Activated CD4-positive, alpha-beta T cell treated with anti-CD3 and anti-CD28 coated beads for 48 hours (primary cell): ENCODE data around the gene PRSS33.

Experiments
- DNase-seq: peaks from one replicate; pipeline ENCODE4 v3.0.0-alpha.2; 2020

The PRSS33 gene, protein sequence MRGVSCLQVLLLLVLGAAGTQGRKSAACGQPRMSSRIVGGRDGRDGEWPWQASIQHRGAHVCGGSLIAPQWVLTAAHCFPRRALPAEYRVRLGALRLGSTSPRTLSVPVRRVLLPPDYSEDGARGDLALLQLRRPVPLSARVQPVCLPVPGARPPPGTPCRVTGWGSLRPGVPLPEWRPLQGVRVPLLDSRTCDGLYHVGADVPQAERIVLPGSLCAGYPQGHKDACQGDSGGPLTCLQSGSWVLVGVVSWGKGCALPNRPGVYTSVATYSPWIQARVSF

DNA sequence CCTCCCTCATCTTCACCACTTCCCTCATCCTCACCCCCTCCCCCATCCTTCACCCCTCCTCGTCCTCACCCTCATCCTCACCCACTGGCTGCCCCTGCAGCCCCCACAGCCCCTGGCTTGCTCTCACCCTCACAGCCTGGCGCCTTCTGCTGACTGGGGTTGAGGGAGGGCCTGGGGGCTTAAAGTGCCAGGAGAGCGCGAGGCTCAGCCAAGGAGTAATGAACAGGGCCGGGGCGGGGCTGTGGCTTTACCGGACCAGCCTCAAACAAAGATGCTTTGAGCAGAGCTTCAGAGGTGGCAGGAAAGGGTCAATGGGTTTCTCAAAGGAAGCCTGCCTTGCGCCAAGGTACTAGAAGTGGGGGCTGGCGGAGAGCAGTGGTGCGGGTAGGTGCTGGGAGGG is at the start of gene PRSS33:
TSS of gene PRSS33 (minus strand) at position 155 of the 400 bp plus-strand sequence. CDS start 1,013 bp downstream, outside the sequence.
- DNase-seq: no peak

DNA sequence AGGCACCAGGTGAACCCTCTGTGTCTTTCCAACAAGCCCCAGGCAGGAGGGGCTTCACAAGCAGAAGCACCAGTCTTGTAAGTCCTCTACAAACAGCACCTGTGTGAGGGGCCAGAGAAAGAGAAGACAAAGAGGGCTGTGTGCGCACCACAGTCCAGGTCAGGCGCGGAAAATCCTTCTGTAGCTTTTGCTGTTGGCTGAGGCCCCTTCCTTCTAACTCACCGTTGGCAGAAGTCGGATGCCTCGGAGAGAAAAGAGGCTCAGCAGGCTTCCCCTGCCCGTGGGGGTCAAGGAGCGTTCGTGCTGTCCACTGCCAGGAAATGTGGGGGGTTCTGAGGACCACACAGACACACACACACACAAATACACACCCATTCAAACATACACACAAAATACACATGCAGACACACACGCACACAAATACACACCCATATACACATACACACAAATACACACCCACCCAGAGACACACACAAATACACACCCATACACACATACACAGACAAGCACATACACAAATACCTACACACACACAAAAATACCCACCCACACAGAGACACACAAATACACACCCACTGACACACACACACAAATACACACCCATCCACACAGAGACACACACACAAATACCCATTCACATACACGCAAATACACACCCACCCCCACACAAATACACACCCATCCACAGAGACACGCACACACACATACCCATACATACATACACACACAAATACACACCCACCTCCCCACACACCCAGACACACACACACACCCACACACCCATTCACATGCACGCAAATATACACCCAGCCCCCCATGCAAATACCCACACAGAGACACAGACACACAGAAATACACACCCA is 49.5 kb upstream of the PRSS33 start:
- no peak for DNase-seq

DNA sequence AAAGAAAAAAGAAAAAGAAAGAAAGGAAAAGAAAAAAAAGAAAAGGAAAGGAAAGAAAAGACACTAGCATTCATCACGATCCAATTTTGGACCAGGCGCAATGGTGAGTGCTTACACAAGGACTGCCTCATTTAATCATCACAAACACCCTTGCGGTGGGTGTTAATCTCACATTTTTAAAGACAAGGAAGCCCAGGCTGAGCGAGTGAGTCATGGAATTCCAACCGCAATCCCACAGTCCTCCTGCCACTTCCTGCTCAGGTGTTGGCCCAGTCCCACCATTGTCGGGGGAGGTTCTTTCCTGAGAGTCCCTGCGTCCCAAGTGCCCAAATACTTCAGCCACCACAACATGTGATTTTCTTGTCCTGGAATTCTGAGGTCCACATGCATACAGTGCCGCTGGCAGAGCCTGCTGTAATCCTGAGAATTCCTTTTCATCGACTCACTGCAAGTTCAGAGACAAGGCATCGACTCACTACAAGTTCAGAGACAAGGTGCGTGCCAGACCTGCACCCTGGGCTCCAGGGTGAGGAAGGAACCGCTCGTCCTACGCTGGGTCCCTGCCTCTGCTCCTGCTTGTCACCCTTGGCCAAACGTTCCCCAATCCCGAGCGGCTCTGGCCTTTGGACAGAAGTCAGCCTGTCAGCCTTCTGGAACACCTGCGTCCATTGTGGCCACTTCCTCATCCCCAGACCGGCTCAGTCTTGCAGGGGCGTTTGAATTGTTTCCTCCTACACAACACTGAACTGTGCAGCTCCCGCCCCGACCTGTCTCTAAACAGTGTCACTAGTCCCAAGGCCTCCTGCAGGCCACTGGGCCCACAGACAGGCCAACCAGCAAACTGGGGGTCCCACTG is 48.5 kb upstream of the PRSS33 start:
- no peak for DNase-seq

DNA sequence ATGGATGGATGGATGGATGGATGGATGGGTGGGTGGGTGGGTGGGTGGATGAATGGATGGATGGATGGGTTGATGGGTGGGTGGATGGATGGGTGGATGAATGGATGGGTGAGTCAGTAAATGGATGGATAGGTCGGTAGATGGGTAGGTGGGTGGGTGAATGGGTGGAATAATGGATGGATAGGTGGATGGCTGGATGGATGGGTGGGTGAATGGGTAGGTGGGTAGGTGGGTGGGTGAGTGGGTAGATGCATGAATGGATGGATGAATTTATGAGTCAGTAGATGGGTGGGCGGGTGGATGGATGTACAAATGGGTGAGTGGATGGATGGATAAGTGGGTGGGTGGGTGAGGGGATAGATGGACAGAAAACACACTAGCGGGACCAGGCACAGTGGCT is 47.6 kb upstream of the PRSS33 start:
- DNase-seq: no peak

DNA sequence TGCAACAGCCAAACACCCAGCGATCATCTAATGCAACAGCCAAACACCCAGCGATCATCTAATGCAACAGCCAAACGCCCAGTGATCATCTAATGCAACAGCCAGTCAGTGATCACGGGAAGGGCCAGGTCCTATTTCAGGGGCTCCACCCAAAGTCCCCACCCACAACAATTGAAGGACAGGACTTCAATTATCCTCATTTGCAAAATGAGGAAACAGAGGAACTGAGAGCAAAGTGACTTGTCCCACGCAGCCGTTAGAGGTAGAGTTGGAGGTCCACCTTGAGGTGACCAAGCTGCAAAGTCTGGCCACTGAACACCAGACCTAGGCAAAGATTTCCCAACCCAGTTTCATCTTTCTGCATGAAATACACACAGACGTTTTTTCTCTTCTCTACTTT is 46.4 kb upstream of the PRSS33 start:
- DNase-seq: no peak

DNA sequence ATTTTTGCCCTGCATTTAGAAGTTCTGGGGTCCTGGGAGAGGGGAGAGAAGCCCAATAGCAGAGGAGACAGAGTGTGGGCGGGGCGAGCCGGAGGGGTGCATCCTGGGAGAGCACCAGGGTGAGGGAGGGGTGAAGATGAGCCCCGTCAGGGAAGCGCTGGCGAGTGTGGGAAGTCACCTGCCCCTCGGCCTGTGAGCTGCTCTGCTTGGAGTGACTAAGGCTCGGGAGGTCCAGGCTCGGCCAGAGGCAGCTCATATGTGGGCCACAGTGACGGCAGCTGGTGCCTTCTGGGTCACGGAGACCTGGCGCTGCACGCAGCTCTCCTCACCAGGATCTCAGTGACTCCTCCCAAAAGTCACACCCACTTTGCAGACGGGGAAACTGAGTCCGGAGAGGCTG is 43.8 kb upstream of the PRSS33 start:
- DNase-seq: no peak

DNA sequence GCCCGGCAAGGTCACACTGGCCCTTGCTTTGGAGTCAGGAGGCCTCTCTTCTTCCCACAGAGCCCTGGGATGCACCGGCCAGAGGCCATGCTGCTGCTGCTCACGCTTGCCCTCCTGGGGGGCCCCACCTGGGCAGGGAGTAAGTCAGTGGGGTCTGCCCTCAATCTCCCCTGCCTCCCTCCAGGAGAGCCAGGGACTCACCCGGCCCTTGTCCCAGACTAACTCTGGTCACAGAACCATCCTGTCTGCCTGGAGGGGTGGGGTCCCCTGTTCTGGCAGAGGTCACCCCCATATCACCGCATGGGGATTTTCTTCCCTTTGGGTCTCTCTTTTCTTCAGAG is 43.0 kb upstream of the PRSS33 start:
- no peak for DNase-seq

DNA sequence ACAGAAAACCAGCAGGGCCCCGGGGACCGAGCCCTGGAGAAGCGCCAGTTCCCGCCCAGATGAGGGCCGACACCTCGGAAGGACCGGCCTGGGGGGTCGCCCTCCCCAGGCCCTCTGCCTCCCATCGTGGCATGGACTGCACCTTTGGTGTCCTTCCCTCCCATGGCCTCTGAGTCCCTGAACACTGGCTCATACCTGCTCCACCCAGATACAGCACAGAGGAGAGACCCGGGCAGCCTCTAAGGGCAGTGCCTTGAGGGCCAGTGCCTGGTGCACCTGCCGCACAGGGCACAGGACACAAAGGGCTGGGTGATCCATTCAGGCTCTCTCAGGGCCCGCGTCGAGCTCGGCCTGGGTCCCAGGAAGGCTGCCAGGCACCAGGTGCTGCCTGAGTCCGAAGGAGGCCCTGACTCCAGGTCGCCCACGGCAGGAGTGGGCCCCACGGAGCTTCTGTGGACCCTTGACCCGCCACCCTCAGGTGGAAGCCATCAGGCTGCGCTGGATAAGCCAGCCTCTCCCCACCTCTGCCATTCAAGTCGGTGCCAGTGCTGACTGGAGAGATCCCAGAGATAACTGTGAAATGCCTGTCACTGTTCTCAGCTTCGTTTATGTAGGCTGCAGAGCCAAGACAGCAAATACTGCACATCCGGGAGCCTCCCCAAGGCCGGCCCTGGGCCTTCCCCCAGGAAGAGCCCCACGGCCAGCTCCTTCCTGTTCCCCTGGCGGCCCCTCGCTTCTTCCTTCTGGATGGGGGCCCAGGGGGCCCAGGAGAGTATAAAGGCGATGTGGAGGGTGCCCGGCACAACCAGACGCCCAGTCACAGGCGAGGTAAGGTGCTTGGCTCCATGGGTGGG is 42.4 kb upstream of the PRSS33 start, which contains the start of gene ZG16B:
TSS of gene ZG16B (plus strand) at position 803 of the 854 bp plus-strand sequence. CDS start 139 bp downstream, outside the sequence.
- no peak for DNase-seq

DNA sequence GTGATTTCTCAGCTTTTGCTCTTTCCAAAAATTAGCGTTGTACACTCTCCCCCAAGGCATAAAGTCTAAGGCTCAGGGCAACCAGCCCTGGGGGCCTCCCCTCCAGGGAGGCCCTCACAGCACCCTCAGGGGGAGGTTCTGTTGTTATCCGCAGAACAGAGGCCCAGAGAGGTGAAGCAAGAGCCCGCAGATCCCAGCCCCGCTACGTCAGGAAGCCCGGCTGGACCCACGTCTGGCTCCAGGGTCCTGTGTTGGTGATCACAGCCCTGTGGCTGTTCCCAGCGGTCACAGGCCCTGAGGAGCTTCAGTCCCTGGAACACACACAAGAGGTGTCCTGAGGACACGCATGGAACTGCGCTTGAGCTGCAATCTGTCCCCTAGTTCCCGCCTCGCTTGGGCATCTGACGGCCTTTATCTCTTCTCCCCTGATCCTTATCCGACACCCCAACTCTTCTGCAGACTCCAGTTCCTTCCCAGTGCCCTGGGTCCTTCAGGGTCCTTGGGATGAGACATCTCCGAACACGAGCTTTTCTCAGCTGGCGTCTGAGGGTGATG is 41.6 kb upstream of the PRSS33 start:
- DNase-seq: no peak

DNA sequence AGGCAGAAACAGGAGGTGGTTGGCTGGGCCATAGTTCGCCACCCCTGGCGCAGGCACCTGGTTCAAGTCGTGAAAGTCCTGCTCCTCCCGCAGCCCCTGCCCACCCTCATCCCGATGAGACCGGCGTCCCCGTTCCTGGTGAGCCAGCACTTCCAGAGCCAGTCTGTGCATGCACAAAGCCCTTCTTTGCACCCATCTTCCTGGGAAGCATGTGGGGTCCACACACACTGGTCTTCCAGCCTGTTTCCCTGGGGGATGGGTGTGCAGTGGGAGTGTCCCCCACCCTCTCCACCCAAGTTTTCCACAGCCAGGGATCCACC is 41.1 kb upstream of the PRSS33 start:
- DNase-seq: no peak

DNA sequence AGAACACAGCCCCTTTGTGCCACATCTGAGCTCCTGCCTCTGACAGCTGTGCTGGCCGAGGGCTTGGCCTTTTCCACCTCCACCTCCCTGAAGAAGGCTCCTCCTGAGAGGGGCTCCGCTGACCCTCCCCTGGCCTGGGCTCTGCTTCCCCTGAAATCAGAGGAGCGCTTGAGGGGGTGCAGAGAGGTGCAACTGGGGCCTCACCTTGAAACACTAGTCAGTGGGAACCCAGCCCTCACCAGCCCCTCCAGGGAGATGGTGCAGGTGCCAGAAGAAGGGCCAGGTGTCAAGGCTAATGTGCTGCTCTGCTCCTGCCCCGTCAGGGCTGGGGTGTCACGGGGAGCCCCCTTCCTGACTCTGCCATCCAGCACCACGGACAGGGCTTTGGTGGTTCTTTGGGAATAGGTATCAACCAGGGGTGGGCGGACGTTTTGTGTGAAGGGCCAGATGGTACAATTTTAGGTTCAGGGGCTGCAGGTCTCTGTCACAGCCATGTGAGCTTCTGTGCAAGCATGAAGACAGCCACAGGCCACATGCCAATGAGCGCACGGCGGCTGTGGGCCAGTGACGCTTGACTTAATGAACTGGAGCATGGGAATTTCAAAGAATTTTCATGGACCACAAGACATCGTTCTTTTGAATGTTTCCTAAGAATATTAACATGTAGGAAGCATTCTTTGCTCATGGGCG is 40.6 kb upstream of the PRSS33 start:
- DNase-seq: no peak

DNA sequence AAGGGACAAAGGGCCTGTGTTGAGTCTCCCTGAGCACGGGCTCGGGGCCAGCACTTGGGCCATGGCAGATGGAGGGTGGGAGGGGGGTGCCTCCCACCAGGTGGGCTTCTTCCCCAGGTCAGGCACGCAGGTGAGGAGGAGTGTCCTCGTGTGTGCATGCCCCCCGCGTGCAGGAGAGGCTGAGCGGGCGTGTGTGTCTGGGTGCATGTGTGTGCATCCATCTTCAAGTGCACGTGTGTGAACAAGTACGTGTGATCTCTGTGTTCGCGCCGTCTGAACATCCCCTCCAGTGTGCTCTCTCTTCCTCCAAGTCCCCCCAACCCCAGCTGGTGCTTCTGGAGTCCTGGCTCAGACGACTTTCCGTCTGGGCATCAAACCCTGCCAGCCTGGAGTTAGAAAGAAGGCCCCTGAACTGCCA is 40.0 kb upstream of the PRSS33 start:
- DNase-seq: no peak

DNA sequence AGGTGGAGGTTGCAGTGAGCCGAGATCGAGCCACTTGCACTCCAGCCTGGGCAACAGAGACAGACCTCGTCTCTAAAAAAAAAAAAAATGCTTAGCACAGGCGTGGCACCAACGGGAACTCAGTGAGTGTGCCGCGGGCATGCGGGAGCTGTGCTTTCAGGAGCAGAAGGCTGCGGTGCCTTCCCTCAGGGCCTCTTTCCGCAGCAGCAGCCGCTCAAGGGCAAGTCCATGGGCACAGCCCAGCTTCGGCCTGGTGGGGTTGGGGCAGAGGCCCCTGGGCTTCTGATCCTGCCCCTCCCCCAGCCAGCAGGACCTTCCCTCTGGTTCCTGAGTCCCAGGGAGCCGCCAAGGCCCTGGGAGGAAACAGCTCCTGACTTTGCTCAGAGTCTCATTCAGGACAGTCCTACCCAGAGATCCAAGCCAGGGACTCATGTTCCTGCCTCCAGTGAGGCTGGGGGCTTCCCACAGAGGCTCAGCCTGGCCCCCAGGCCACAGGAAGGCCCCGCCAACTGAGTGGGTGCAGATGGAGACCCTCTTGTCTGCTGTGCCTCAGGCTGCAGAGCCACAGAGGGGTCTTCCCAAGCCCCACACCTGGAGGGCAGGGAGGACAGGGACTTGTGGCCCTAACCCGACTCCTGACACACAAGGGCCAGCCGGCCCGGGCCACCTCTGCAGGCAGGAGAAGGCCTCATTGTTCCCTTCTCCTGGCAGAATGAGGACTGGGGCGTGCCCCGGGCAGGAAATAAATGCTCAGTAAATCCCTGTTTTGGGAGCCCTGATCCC is 39.4 kb upstream of the PRSS33 start:
- no peak for DNase-seq

DNA sequence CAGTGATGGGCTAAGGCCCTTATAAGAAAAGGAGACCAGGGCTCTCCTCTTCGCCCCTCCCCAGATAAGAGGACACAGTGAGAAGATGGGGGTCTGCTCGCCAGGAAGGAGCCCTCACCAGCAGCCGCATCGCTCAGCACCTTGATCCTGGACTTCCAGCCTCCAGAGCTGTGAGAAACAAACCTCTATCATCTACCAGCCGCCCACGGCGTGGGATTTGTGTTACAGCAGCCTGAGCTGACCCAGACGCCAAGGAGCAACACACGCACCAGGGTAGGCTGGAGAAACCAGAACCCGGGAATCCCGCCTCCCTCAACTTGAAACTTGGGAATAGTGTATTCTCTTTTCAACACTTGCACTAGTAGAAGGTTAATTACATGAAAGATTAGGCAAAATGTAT is 38.5 kb upstream of the PRSS33 start:
- DNase-seq: no peak

DNA sequence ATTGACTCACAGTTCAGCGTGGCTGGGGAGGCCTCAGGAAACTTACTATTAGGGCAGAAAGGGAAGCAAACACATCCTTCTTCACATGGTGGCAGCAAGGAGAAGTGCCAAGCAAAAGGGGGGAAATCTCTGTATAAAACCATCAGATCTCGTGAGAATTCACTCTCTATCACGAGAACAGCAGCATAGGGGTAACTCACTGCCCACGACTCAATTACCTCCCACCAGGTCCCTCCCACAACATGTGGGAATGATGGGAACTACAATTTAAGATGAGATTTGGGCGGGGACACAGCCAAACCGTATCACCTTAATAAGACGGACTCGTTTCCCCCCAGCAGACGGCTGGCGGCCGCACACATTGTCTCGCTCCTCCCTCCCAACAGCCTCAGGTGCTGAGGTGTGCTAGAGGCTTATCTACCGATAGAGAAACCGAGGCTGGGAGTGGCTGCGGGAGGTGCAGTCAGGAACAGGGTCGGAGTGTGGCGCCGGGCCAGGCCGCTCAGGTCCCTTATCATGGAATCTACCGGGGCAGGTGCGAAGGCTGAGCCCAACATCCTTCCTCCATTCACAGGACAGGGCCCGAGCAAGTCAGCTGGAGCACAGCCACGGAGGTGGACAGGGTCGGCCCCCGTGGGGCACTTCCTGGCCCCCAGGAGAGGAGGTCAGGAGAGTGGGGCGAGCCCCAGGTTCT is 37.8 kb upstream of the PRSS33 start:
- DNase-seq: no peak

DNA sequence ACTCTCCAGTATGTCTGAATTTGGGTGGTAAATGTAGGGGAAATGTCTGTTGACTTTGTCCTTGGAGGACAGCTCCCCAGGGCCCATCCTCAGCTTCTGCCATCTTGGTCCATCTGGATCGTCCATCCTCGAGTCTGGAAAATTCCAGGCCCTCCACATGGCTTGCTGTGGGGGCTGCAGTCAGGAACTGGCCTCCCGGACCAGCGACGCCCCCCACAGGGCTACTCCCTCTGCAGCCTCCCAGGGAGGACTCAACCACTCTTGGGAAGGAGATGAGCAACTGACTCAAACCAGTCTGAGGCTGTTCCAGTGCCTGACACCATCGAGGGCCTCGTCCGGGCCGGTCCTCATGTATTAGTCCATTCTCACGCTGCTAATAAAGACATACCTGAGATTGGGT is 37.3 kb upstream of the PRSS33 start:
- no peak for DNase-seq

DNA sequence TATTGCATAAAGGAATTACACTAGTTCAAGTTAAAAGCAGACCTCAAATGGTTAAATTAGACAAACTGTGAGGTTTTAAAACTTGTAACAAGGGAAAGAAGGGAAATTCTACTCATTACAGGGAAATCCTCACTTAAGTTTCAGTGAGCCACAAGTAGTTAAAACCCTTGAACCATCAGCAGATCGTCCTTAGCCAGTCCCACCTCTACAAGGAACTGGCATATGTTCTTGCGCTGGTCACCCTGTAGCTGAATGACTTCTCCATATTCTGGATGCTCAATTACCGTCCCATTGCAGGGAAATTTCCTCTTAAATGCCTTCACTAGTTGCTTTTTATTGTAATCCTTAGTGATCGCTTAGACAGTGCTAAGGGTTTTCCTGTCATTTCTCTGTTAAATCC is 35.1 kb upstream of the PRSS33 start:
- no peak for DNase-seq

DNA sequence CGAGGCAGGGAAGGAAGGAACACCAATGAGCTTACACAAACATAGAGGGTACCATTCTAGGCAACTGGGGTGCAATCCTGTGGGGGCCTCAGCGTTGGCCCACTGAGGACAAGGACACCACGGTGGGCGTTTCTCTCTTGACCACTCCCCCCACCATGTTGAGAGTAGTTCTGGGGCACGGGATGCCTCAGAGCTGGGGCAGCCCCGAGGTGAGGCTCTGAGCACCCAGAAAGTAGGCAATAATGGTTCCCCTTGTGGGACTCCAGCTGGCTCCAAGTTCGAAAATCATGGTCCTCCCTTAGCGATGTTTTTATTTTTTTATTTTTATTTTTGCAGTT is 34.8 kb upstream of the PRSS33 start:
- DNase-seq: no peak

DNA sequence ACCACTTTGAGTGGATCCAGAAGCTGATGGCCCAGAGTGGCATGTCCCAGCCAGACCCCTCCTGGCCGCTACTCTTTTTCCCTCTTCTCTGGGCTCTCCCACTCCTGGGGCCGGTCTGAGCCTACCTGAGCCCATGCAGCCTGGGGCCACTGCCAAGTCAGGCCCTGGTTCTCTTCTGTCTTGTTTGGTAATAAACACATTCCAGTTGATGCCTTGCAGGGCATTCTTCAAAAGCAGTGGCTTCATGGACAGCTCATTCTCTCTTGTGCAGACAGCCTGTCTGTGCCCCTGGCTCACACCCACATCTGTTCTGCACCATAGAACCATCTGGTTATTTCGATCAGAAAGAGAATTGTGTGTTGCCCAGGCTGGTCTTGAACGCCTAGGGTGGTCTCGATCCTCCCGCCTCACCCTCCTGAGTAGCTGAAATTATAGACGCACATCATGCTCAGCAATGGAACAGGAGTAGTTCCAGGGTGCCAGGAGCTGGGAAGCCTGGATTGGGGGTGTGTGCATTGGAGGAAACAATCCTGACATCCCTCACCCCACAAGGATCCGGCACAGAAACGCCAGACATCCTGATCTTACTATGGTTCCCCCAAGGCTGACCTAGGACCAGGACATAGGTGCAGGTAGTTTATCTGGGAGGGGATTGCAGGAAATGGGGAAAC is 34.3 kb upstream of the PRSS33 start:
- DNase-seq: no peak
